Upper lobe of left lung (tissue), 4 donors: ENCODE results near the gene ATP6AP2.

Source experiments
- POLR2AphosphoS5 ChIP-seq, 2 donors: sonication (generic); formaldehyde crosslinking; IDR thresholded peaks; one replicate each; pipeline ENCODE4 v1.5.1; 2017; ENCODE audit warnings: antibody characterized with exemption in 2 of 2
- TF ChIP-seq, protein P1 (sequence below), 6 experiments: fragments of 450-650 bp in 4 of 6; fragments of 200-600 bp in 2 of 6; sonication (generic) in 2 of 6; IDR thresholded peaks; one replicate each; pipeline ENCODE4 v1.5.1; 2016 to 2019; ENCODE audit warnings: antibody characterized with exemption in 6 of 6

GRCh38 chrX:40651620-40652223, 71.0 kb downstream of the ATP6AP2 start:
- TF ChIP-seq, protein P1, sequence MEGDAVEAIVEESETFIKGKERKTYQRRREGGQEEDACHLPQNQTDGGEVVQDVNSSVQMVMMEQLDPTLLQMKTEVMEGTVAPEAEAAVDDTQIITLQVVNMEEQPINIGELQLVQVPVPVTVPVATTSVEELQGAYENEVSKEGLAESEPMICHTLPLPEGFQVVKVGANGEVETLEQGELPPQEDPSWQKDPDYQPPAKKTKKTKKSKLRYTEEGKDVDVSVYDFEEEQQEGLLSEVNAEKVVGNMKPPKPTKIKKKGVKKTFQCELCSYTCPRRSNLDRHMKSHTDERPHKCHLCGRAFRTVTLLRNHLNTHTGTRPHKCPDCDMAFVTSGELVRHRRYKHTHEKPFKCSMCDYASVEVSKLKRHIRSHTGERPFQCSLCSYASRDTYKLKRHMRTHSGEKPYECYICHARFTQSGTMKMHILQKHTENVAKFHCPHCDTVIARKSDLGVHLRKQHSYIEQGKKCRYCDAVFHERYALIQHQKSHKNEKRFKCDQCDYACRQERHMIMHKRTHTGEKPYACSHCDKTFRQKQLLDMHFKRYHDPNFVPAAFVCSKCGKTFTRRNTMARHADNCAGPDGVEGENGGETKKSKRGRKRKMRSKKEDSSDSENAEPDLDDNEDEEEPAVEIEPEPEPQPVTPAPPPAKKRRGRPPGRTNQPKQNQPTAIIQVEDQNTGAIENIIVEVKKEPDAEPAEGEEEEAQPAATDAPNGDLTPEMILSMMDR (IDR thresholded peaks at IDR 0.05): peak; percentile 66 to 85 (median 76)
- TF ChIP-seq POLR2AphosphoS5 (IDR thresholded peaks at IDR 0.05): no peak
